DND-41 (cell line): Measurements from ENCODE around the gene KCNS1.

Source experiments
- EZH2 ChIP-seq: IDR thresholded peaks from 3 replicates; pipeline ENCODE4 v1.6.1; 2012; ENCODE audit warnings: borderline replicate concordance, low read depth, mild to moderate bottlenecking, moderate library complexity, low read length, inconsistent platforms; ENCODE audit not compliant: severe bottlenecking
- TF ChIP-seq, protein P1 (sequence below): IDR thresholded peaks from 2 replicates; pipeline ENCODE4 v1.5.1; 2012; ENCODE audit warnings: borderline replicate concordance, low read length, moderate library complexity, mild to moderate bottlenecking; ENCODE audit not compliant: poor library complexity, severe bottlenecking; ENCODE audit errors: extremely low read depth

GRCh38 chr20:45049438-45049837, 51.5 kb downstream of the KCNS1 start:
- TF ChIP-seq, protein P1, sequence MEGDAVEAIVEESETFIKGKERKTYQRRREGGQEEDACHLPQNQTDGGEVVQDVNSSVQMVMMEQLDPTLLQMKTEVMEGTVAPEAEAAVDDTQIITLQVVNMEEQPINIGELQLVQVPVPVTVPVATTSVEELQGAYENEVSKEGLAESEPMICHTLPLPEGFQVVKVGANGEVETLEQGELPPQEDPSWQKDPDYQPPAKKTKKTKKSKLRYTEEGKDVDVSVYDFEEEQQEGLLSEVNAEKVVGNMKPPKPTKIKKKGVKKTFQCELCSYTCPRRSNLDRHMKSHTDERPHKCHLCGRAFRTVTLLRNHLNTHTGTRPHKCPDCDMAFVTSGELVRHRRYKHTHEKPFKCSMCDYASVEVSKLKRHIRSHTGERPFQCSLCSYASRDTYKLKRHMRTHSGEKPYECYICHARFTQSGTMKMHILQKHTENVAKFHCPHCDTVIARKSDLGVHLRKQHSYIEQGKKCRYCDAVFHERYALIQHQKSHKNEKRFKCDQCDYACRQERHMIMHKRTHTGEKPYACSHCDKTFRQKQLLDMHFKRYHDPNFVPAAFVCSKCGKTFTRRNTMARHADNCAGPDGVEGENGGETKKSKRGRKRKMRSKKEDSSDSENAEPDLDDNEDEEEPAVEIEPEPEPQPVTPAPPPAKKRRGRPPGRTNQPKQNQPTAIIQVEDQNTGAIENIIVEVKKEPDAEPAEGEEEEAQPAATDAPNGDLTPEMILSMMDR = no peak
- TF ChIP-seq EZH2 = no peak
